Naive B cell (primary cell): ENCODE measurements around the gene LYZL1. TPM values are rescaled to one million over a fixed set of nuclear protein-coding genes. Genes with fewer than 3 reads are reported as not detected.
A peak's percentile ranks its signal among the peaks of the same experiment; 100 is the strongest.
"Not testable (repeated sequence)": the region's sequence is repeated elsewhere in the genome, so short reads cannot be mapped to it uniquely, and the experiment has no call there.

Experiments used
- ATAC-seq, 2 donors: fragments of 150-1000 bp; cut with Tn5 transposase; 2 replicates each; pipeline ENCODE4 v1.10.0; 2021; ENCODE audit warnings: low read depth in 2 of 2, mild to moderate bottlenecking in 2 of 2, moderate library complexity in 2 of 2
- DNase-seq: peaks from one replicate; pipeline ENCODE4 v3.0.0; 2022
- H3K27ac Mint-ChIP-seq, 6 donors: one replicate each; pipeline ENCODE4 v1.8.0; 2020 to 2022; ENCODE audit warnings: mild to moderate bottlenecking in 6 of 6, mixed read lengths in 6 of 6, moderate library complexity in 5 of 6, inconsistent platforms in 2 of 6
- H3K27me3 Mint-ChIP-seq, 3 donors: one replicate each; pipeline ENCODE4 v1.8.0; 2021 to 2022; ENCODE audit warnings: mixed read lengths in 3 of 3, mild to moderate bottlenecking in 1 of 3
- H3K36me3 Mint-ChIP-seq, 2 donors: one replicate each; pipeline ENCODE4 v1.8.0; 2020 to 2022; ENCODE audit warnings: mixed read lengths in 2 of 2, inconsistent platforms in 1 of 2, mild to moderate bottlenecking in 1 of 2
- H3K4me1 Mint-ChIP-seq, 3 donors: one replicate each; pipeline ENCODE4 v1.8.0; 2020 to 2022; ENCODE audit warnings: mixed read lengths in 3 of 3, inconsistent platforms in 1 of 3, mild to moderate bottlenecking in 1 of 3, moderate library complexity in 1 of 3
- H3K4me3 Mint-ChIP-seq, 8 donors: one replicate each; pipeline ENCODE4 v1.8.0; 2020 to 2022; ENCODE audit warnings: mild to moderate bottlenecking in 8 of 8, mixed read lengths in 8 of 8, moderate library complexity in 8 of 8, inconsistent platforms in 2 of 8
- H3K9me3 Mint-ChIP-seq, 7 donors: one replicate each; pipeline ENCODE4 v1.8.0; 2020 to 2022; ENCODE audit warnings: mixed read lengths in 7 of 7, mild to moderate bottlenecking in 5 of 7, inconsistent platforms in 2 of 7, moderate library complexity in 1 of 7
- polyA plus RNA-seq, 6 donors: library from polyadenylated mRNA; unstranded; fragments of 300-500 nt; fragmentation: Illumina TruSeq; gene quantifications; one replicate each; pipeline ENCODE4 v1.2.3, GENCODE V29; 2021; ENCODE audit warnings: low read depth in 6 of 6

LYZL1 gene
- polyA plus RNA-seq, 6 donors from 2014 or later: not detected

DNA sequence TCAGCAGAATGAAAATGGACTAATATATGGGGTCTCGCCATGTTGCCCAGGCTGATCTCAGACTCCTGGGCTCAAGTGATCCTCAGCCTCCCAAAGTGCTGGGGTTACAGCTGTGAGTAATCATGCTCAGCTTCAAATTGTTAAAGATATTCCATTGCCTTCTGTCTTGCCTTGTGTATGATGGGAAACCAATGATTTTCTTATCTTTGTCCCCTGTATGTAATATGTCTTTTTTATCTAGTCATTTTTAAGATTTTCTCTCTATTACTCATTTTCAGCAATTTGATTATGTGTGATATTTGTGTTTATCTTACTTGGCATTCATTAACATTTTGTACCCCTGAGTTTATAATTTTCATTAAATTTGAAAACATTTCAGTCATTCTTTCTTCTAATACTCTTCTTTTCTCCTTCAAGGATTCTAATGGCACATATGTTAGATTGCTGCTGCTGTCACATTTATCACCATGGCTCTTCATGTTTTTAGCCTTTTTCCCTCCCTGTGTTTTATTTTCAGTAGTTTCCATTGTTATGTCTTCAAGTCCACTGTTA is 12.6 kb downstream of the LYZL1 start:
- ATAC-seq (no peak), DNase-seq (no peak)
- H3K4me1 Mint-ChIP-seq: no peaks in the 10 kb centered on the region
- H3K36me3 Mint-ChIP-seq: peaks cover 0 to 14% of the 10 kb centered on the region in 2 donors
- no peak overlapping the region for H3K27ac Mint-ChIP-seq
- peaks cover 11 to 64% (median 23%) of the 10 kb centered on the region in 7 donors for H3K9me3 Mint-ChIP-seq
- peaks cover 4 to 25% (median 19%) of the 10 kb centered on the region in 3 donors for H3K27me3 Mint-ChIP-seq
- H3K4me3 Mint-ChIP-seq: no peak overlapping the region

DNA sequence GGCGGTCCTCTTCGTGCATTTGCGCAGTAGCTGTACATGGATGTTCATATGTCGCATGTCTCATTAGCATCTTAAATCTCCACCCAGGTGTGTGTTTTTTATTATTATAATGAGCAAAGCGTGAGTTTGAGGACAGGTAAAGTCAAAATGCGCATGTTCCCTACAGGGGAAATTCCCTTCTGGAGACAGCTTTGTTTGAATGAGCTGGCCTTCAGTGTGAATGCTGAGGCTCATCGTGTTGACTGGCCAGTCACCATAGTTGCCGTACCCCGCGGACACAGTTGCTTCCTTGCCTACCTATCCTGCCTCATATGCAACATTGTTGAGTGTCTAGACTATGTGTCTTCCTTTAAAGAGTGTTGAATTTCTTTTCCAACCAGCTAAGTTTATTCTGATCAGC is 13.6 kb downstream of the LYZL1 start:
- no peaks in the 10 kb centered on the region for H3K4me1 Mint-ChIP-seq
- H3K27ac Mint-ChIP-seq: no peak overlapping the region
- H3K9me3 Mint-ChIP-seq: peaks cover 11 to 53% (median 19%) of the 10 kb centered on the region in 7 donors
- DNase-seq (no peak), ATAC-seq (no peak)
- H3K36me3 Mint-ChIP-seq: peaks cover 0 to 14% of the 10 kb centered on the region in 2 donors
- H3K4me3 Mint-ChIP-seq: peak overlapping the region in 1 of 8 donors; percentile 1
- peaks cover 9 to 32% (median 27%) of the 10 kb centered on the region in 3 donors for H3K27me3 Mint-ChIP-seq

DNA sequence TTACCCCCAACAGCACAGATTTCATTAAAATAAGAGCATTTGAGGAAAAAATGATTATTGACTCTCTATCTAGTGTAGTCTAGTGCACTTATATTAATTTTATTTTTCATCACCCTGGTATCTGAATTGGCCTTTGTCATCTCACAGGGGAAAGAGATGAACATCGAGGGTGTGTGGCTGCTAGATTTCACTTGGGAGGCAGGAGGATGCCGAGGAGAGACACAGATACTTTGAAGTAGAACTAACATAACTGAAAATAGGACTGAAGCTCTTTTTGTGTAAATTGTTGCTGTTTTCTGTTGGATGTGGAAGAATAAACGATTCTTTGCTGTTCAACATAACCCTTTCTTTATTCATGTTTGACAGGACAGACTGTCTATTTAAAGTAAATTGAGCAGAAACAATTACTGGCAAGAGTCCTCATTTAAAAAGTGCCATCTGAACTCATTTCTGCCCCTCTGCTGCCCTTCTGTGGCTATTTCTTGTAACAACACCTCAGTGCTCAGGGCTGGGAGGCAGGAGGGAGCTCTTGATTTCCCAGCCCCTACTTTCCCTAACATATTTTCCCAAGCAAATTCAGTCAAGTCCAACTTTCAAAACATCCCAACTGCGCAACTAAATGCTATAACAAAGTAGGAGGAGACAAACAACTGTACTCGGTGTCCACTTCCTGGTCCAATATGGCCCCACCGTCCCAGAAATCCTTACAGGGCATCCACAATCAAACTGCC is 15.6 kb downstream of the LYZL1 start:
- Mint-ChIP-seq H3K9me3 (peaks cover 8 to 36% (median 17%) of the 10 kb centered on the region in 7 donors), H3K27me3 (peaks cover 9 to 32% (median 29%) of the 10 kb centered on the region in 3 donors), H3K4me3 (no peak overlapping the region), H3K4me1 (no peaks in the 10 kb centered on the region), H3K36me3 (peaks cover 0 to 14% of the 10 kb centered on the region in 2 donors), H3K27ac (no peak overlapping the region)
- DNase-seq (peak; percentile 8), ATAC-seq (no peak)

DNA sequence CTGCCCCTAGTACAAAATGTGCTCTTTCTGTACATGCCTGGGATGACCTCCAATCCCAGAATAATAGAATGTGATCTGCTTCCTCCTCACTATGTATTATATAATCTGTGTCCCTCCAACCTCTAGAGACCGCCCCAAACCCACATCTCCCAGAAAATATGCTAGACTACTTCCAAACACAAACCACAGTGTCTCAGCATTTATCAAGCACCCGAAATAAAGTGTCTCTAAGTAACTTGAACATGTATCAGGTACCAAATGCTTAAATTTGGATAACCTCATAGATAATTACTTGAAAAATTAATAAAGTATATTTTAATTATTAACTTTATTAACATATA is 16.1 kb downstream of the LYZL1 start:
- peaks cover 6 to 34% (median 15%) of the 10 kb centered on the region in 7 donors for H3K9me3 Mint-ChIP-seq
- H3K36me3 Mint-ChIP-seq: peaks cover 0 to 14% of the 10 kb centered on the region in 2 donors
- H3K4me1 Mint-ChIP-seq: no peaks in the 10 kb centered on the region
- ATAC-seq (no peak), DNase-seq (no peak)
- H3K4me3 Mint-ChIP-seq: no peak overlapping the region
- H3K27ac Mint-ChIP-seq: no peak overlapping the region
- H3K27me3 Mint-ChIP-seq: peaks cover 9 to 32% (median 29%) of the 10 kb centered on the region in 3 donors

DNA sequence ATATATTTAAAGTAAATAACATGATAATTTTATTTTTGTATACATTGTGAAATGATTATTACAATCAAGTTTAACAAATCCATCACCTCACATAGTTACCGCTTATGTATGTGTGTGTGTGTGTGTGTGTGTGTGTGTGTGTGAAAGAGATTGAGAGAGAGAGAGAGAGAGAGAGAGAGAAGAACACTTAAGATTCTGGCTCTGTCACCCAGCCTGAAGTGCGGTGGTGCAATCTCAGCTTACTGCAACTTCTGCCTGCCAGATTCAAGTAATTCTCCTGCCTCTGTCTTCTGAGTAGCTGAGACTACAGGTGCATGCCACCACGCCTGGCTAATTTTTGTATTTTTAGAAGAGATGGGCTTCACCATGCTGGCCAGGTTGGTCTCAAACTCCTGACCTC is 17.8 kb downstream of the LYZL1 start:
- Mint-ChIP-seq H3K36me3 (peaks cover 0 to 5% of the 10 kb centered on the region in 2 donors), H3K27me3 (peaks cover 13 to 29% (median 24%) of the 10 kb centered on the region in 3 donors), H3K27ac (no peak overlapping the region), H3K9me3 (peaks cover under 1 to 17% (median 6%) of the 10 kb centered on the region in 7 donors), H3K4me3 (no peak overlapping the region), H3K4me1 (no peaks in the 10 kb centered on the region)
- ATAC-seq (no peak), DNase-seq (no peak)

DNA sequence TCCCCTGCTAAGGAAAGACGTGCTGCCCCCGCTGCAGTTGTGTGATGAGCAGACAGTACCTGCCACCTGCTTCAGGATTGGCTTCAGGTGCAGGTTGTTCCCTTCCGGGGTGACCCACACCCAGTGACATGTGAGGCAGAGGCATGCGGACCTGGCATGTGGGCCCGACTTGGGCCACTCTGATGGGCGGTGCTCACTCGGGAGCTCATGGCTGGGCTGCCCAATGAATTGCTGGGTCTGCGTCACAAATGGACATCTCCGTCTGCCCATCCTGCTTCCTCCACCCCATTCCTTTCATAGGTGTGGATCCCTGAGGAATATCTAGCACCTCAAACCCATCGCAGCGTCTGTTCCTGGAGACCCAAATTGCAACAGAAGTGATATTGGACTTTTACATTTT is 19.3 kb downstream of the LYZL1 start:
- not testable (repeated sequence) for ATAC-seq

DNA sequence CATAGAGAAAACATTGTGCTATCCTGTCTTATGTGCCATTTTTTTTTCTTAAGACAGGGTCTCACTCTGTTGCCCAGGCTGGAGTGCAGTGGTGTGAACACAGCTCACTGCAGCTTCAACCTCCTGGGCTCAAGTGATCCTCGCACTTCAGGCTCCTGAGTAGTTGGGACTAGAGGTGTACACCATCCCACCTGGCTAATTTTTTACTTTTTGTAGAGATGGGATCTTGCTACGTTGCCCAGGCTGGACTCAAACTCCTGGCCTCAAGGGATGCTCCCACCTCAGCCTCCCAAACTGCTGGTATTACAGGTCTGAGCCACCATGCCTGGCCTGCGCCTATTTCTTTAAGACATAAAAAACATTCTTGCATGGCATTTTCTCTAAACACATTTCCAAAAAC is 20.6 kb downstream of the LYZL1 start:
- DNase-seq (no peak), ATAC-seq (no peak)
- Mint-ChIP-seq H3K4me3 (no peak overlapping the region), H3K27ac (no peak overlapping the region), H3K9me3 (peaks cover 0 to 3% (median 0%) of the 10 kb centered on the region in 7 donors), H3K4me1 (no peaks in the 10 kb centered on the region), H3K36me3 (no peaks in the 10 kb centered on the region), H3K27me3 (peaks cover 10 to 23% (median 15%) of the 10 kb centered on the region in 3 donors)

More for the DNA sequence above, 19.3 kb downstream of the LYZL1 start:
- H3K36me3 Mint-ChIP-seq, H3K4me1 Mint-ChIP-seq, H3K9me3 Mint-ChIP-seq, H3K4me3 Mint-ChIP-seq, H3K27ac Mint-ChIP-seq, DNase-seq: not testable (repeated sequence)
- peaks cover 9 to 34% (median 21%) of the 10 kb centered on the region in 3 donors for H3K27me3 Mint-ChIP-seq

DNA sequence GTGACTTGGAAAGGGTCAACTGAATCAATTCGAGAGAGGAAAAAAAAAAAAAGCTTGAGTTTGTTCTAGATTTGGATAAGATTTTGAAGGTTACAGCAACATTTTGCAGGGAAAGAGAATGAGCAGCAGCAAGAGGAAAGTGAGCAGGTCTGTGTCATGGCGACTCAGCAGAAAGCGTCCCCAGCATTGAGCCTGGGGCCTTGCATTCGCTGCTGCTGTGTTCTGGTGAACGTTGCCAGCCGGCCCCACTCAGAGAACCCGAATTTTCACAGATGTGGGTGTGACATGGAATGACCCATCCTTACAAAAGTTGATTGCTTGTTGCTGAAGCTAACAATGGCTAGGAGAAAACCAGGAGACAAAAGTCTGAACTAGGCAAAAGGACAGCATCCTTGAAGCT is 21.6 kb downstream of the LYZL1 start:
- not testable (repeated sequence) for ATAC-seq, H3K36me3 Mint-ChIP-seq, H3K4me1 Mint-ChIP-seq, DNase-seq, H3K9me3 Mint-ChIP-seq, H3K27ac Mint-ChIP-seq, H3K4me3 Mint-ChIP-seq
- peaks cover 6 to 19% (median 15%) of the 10 kb centered on the region in 3 donors for H3K27me3 Mint-ChIP-seq

DNA sequence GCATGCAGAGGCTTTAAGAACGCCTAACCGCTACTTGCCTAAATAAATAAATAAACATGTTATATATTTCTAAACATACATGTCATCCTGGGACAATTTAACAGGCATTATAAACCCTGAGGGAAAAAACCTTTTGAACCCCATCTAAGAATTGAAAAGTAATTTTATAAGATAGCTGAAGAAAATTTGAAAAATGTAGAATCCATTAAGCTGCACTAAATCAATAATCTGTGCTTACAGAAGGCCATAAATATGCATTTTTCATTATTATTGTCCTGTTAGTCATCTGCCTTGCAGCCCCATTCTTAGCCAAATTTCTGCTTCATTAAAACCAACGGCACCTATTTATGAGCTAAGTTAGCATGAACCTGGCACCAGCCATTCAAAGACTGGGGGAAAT is 24.2 kb downstream of the LYZL1 start:
- Mint-ChIP-seq H3K4me1 (peaks cover 0 to 2% (median 2%) of the 10 kb centered on the region in 3 donors), H3K4me3 (no peak overlapping the region), H3K9me3 (peaks cover 0 to 3% (median 0%) of the 10 kb centered on the region in 7 donors), H3K27ac (no peak overlapping the region), H3K36me3 (no peaks in the 10 kb centered on the region), H3K27me3 (peaks cover 9 to 28% (median 16%) of the 10 kb centered on the region in 3 donors)
- ATAC-seq: no peak
- DNase-seq: no peak

DNA sequence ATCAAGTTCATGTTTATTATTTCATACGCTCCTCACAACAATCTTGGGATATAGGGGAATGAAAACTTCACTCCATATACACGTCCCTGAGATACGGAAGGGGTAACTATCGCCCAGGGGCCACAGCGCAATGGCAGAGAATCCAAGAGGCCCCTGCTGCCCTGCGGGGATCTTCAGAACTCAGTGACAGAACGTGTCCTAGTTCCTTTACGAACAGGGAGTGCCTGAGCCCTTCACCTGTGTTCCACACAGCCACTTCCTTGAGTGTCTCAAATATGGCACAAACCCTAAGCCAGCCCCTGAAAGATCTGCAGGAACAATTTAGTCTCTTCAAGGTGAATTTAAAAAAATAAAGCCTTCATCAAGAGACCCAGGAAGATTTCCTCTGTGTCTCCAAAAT is 25.9 kb downstream of the LYZL1 start:
- Mint-ChIP-seq H3K36me3 (no peaks in the 10 kb centered on the region), H3K4me3 (no peak overlapping the region), H3K27me3 (peaks cover 24 to 32% (median 31%) of the 10 kb centered on the region in 3 donors), H3K4me1 (peaks cover 0 to 6% (median 6%) of the 10 kb centered on the region in 3 donors), H3K9me3 (peaks cover 0 to 3% (median 0%) of the 10 kb centered on the region in 7 donors), H3K27ac (no peak overlapping the region)
- DNase-seq (no peak), ATAC-seq (no peak)

DNA sequence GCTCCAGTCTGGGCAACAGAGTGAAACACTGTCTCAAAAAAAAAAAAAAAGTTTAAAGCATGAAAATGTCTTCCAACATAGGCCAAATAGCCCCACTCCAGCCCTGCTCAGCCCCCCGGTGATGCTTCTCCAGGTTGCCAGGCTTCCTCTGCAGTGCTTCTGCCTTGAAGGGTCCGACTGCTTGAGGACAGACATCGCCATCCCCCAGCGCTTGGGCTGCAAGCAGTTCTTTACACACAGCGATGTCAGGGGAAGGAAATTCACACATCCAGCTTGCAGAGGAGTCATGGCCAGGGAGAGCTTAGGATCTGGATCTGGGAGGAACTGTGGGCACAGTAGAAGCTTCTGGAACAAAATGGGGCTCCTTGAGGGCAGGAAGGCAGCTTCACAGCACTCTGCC is 26.9 kb downstream of the LYZL1 start:
- H3K4me3 Mint-ChIP-seq: no peak overlapping the region
- H3K4me1 Mint-ChIP-seq: peaks cover 0 to 6% (median 6%) of the 10 kb centered on the region in 3 donors
- peaks cover 0 to 3% (median 0%) of the 10 kb centered on the region in 7 donors for H3K9me3 Mint-ChIP-seq
- H3K36me3 Mint-ChIP-seq: no peaks in the 10 kb centered on the region
- ATAC-seq (no peak), DNase-seq (no peak)
- H3K27me3 Mint-ChIP-seq: peaks cover 31 to 40% (median 35%) of the 10 kb centered on the region in 3 donors
- no peak overlapping the region for H3K27ac Mint-ChIP-seq

DNA sequence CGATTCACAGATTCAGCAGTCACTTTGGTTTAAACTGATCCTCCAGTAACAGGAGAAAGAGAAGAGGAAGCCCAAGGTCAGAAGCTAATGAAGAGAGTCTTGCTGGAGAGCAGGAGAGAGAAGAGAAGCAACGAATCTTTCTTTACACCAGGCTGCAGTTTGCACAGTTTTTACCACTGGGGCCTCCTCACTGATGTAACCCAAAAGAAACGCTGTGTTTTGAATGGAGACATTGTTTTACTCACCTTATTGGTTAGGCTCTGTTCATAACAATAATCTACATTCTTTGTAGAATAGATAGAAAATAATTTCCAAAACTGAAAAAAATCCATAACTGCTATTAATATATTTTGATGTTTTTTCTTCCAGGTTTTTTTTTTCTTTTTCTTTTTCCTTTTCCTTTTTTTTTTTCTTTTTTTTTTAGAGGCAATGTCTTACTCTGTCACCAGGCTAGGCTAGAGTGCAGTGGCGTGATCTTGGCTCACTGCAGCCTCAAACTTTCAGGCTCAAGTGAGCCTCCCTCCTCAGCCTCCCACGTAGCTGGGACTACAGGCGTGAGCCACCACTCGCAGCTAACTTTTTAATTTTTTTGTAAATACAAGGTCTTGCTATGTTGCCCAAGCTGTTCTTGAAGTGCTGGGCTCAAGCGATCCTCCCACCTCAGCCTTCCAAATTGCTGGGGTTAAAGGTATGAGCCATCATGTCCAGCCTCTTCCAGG is 27.6 kb downstream of the LYZL1 start:
- Mint-ChIP-seq H3K27me3 (peaks cover 32 to 41% (median 40%) of the 10 kb centered on the region in 3 donors), H3K4me3 (no peak overlapping the region), H3K4me1 (peaks cover 0 to 6% (median 6%) of the 10 kb centered on the region in 3 donors), H3K36me3 (no peaks in the 10 kb centered on the region), H3K27ac (no peak overlapping the region), H3K9me3 (peaks cover 0 to 3% (median 0%) of the 10 kb centered on the region in 7 donors)
- ATAC-seq: no peak
- DNase-seq: no peak

DNA sequence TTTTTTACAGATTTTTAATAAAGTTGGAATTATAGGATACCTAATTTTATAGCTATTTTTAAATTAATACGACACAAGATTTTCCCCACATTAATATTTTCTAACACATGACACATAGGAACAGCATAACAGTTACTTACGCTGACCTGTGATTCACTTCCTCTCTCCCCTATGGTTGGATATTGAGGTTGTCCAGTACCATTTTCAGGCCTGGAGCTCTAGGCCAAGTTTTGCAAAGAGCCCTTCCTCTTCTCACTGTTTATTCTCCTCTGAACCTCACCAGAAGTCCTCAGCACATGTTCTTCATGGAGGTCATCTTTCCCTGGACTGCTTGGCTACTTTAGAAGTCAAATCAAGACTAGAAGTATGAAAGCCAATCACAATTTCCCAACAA is 28.2 kb downstream of the LYZL1 start:
- H3K27me3 Mint-ChIP-seq: peaks cover 32 to 42% (median 40%) of the 10 kb centered on the region in 3 donors
- H3K36me3 Mint-ChIP-seq: no peaks in the 10 kb centered on the region
- peak overlapping the region in 1 of 6 donors; percentile 1 for H3K27ac Mint-ChIP-seq

More for the DNA sequence above, 28.2 kb downstream of the LYZL1 start:
- Mint-ChIP-seq H3K4me3 (no peak overlapping the region), H3K4me1 (peaks cover 0 to 6% (median 6%) of the 10 kb centered on the region in 3 donors), H3K9me3 (peaks cover 0 to 3% (median 0%) of the 10 kb centered on the region in 7 donors)
- ATAC-seq (no peak), DNase-seq (no peak)
